HCT116 (cell line): Measurements from ENCODE around the gene FRMD3. TPM values are rescaled to one million over a fixed set of nuclear protein-coding genes. Genes with fewer than 3 reads are reported as not detected.

Experiments
- ATAC-seq: fragments of 200-7000 bp; cut with Tn5 transposase; 2 replicates; pipeline ENCODE4 v1.9.1; 2020; ENCODE audit warnings: mild to moderate bottlenecking, moderate library complexity
- BruUV-seq: library from RNA; stranded (reverse); fragments of 400-500 nt; replicated peaks from 2 replicates; lab custom pipeline; 2021; lab: Mats Ljungman, UMichigan
- CTCF ChIA-PET: fragments of 300-600 bp; sonication (Branson Sonifier 250); formaldehyde crosslinking; loops from one replicate; lab custom pipeline; 2021; ENCODE audit warnings: antibody characterized with exemption; lab: Charles Lee
- POLR2A ChIA-PET: fragments of 300-600, 350-600 bp; sonication (Branson Sonifier 250); formaldehyde crosslinking; loops from one replicate; lab custom pipeline; 2021; ENCODE audit warnings: antibody characterized with exemption; lab: Charles Lee
- RAD21 ChIA-PET, 2 experiments: fragments of 300-600 bp; sonication (Branson Sonifier 250); formaldehyde crosslinking; loops; one replicate each; lab custom pipeline; 2023; ENCODE audit warnings: low total read pairs in 2 of 2; ENCODE audit not compliant: uncharacterized antibody in 2 of 2, unreplicated experiment in 2 of 2, low non-redundant PET in 1 of 2; lab: Charles Lee
- DNase-seq: peaks from one replicate; pipeline ENCODE4 v3.0.0-alpha.2; 2010; ENCODE audit warnings: low read depth, low spot score
- H2AFZ ChIP-seq: fragments of 200-600 bp; shearing (Covaris generic), sonication (generic); 2 replicates; pipeline ENCODE4 v1.6.1; 2017; ENCODE audit warnings: low read depth, mixed run types, mixed read lengths, antibody characterized with exemption, low read length; ENCODE audit not compliant: poor library complexity, severe bottlenecking
- H3K27ac ChIP-seq: 2 replicates; pipeline ENCODE4 v1.5.1; 2012; ENCODE audit warnings: low read depth, low read length
- H3K27me3 ChIP-seq: fragments of 200-600 bp; sonication (generic); 2 replicates; pipeline ENCODE4 v1.6.1; 2016; ENCODE audit warnings: mixed run types, low read length, mixed read lengths; ENCODE audit not compliant: insufficient read depth
- H3K36me3 ChIP-seq, 2 experiments: fragments of 200-500 bp in 1 of 2; fragments of 200-600 bp in 1 of 2; sonication (Bioruptor generic) in 1 of 2; sonication (generic) in 1 of 2; 2 replicates each; pipeline versions ENCODE4 v1.5.1 to v1.6.1; 2014 to 2016; ENCODE audit warnings: low read length in 2 of 2, inconsistent platforms in 1 of 2, mixed read lengths in 1 of 2, mixed run types in 1 of 2; ENCODE audit not compliant: insufficient read depth in 2 of 2, control insufficient read depth in 1 of 2
- H3K4me1 ChIP-seq, 2 experiments: fragments of 200-600 bp in 1 of 2; sonication (generic) in 1 of 2; 2 replicates each; pipeline versions ENCODE4 v1.5.1 to v1.6.1; 2012 to 2017; ENCODE audit warnings: low read length in 2 of 2, inconsistent platforms in 1 of 2, mild to moderate bottlenecking in 1 of 2, mixed read lengths in 1 of 2, mixed run types in 1 of 2, moderate library complexity in 1 of 2; ENCODE audit not compliant: insufficient read depth in 2 of 2, control insufficient read depth in 1 of 2
- H3K4me2 ChIP-seq: fragments of 200-600 bp; sonication (generic); 2 replicates; pipeline ENCODE4 v1.6.1; 2017; ENCODE audit warnings: mixed run types, low read length, mixed read lengths
- H3K4me3 ChIP-seq, 2 experiments: fragments of 200-600 bp in 1 of 2; sonication (generic) in 1 of 2; replicated peaks in 1 of 2; 2 replicates each; pipeline ENCODE4 v1.5.1; 2011 to 2016; ENCODE audit warnings: low read length in 2 of 2, control low read depth in 1 of 2, low read depth in 1 of 2, mild to moderate bottlenecking in 1 of 2, mixed read lengths in 1 of 2, mixed run types in 1 of 2
- H3K79me2 ChIP-seq: fragments of 200-600 bp; sonication (generic); 2 replicates; pipeline ENCODE4 v1.6.1; 2017; ENCODE audit warnings: mild to moderate bottlenecking, mixed run types, low read length, moderate library complexity, mixed read lengths; ENCODE audit not compliant: insufficient read depth
- H3K9ac ChIP-seq: fragments of 200-600 bp; sonication (generic); 2 replicates; pipeline ENCODE4 v1.6.1; 2016; ENCODE audit warnings: low read length, mixed read lengths
- H3K9me2 ChIP-seq: fragments of 200-600 bp; sonication (generic), shearing (Covaris generic); 2 replicates; pipeline ENCODE4 v1.6.1; 2017; ENCODE audit warnings: mixed run types, mild to moderate bottlenecking, moderate library complexity; ENCODE audit not compliant: insufficient read depth
- H3K9me3 ChIP-seq, 2 experiments: fragments of 200-500 bp in 1 of 2; fragments of 200-600 bp in 1 of 2; sonication (Bioruptor generic) in 1 of 2; sonication (generic) in 1 of 2; 2 replicates each; pipeline ENCODE4 v1.6.1; 2014 to 2017; ENCODE audit warnings: low read length in 2 of 2, mixed read lengths in 2 of 2, inconsistent platforms in 1 of 2, low read depth in 1 of 2, mild to moderate bottlenecking in 1 of 2, mixed run types in 1 of 2, moderate library complexity in 1 of 2; ENCODE audit not compliant: control insufficient read depth in 1 of 2, insufficient read depth in 1 of 2
- H4K20me1 ChIP-seq: fragments of 200-600 bp; sonication (generic), shearing (Covaris generic); 2 replicates; pipeline ENCODE4 v1.6.1; 2017; ENCODE audit warnings: mixed run types, mild to moderate bottlenecking, moderate library complexity; ENCODE audit not compliant: insufficient read depth
- EGR1 ChIP-seq: IDR thresholded peaks from 2 replicates; pipeline ENCODE4 v1.6.1; 2012; ENCODE audit warnings: low read depth
- ELF1 ChIP-seq: IDR thresholded peaks from 2 replicates; pipeline ENCODE4 v1.6.1; 2012; ENCODE audit warnings: low read depth, borderline replicate concordance
- FOSL1 ChIP-seq: IDR thresholded peaks from 2 replicates; pipeline ENCODE4 v1.6.1; 2012; ENCODE audit warnings: low read depth
- JUND ChIP-seq: IDR thresholded peaks from 2 replicates; pipeline ENCODE4 v1.6.1; 2012
- POLR2A ChIP-seq: IDR thresholded peaks from 2 replicates; pipeline ENCODE4 v1.7.0; 2011; ENCODE audit warnings: borderline replicate concordance; ENCODE audit not compliant: insufficient read depth, insufficient read length; ENCODE audit errors: extremely low read depth
- POLR2AphosphoS5 ChIP-seq: IDR thresholded peaks from 2 replicates; pipeline ENCODE4 v1.6.1; 2011; ENCODE audit warnings: mild to moderate bottlenecking, low read depth, low read length, moderate library complexity
- SIN3A ChIP-seq: IDR thresholded peaks from 2 replicates; pipeline ENCODE4 v1.6.1; 2012; ENCODE audit warnings: low read depth
- SP1 ChIP-seq: IDR thresholded peaks from 2 replicates; pipeline ENCODE4 v1.6.1; 2012; ENCODE audit warnings: low read depth
- YY1 ChIP-seq: IDR thresholded peaks from 2 replicates; pipeline ENCODE4 v1.6.1; 2011; ENCODE audit warnings: low read length, low read depth, moderate library complexity, mild to moderate bottlenecking; ENCODE audit not compliant: insufficient replicate concordance; ENCODE audit errors: extremely low read depth
- ZFX ChIP-seq: fragments of 450-650 bp; IDR thresholded peaks from 2 replicates; pipeline ENCODE4 v1.6.1; 2017
- intact Hi-C: fragments of 100-400 bp; cut with micrococcal nuclease; formaldehyde crosslinking; loops from 2 replicates; pipeline ENCODE4 v1.10.0; 2022
- total RNA-seq: library from RNA; stranded (reverse); gene quantifications from one replicate; pipeline ENCODE4 v1.2.1, GENCODE V29; 2021; ENCODE audit not compliant: unreplicated experiment
- TF ChIP-seq, protein P1 (sequence below): IDR thresholded peaks from 2 replicates; pipeline ENCODE4 v1.6.1; 2011; ENCODE audit warnings: mild to moderate bottlenecking, low read length, moderate library complexity; ENCODE audit not compliant: insufficient replicate concordance; ENCODE audit errors: extremely low read depth
- TF ChIP-seq, protein P2 (sequence below), 3 experiments: fragments of 200-600 bp in 1 of 3; sonication (generic) in 1 of 3; IDR thresholded peaks in 2 of 3; conservative IDR thresholded peaks in 1 of 3; 2 replicates each; pipeline ENCODE4 v1.5.1; 2012 to 2017; ENCODE audit warnings: low read depth in 2 of 3, low read length in 2 of 3, antibody characterized with exemption in 1 of 3, borderline replicate concordance in 1 of 3, control low read depth in 1 of 3, mild to moderate bottlenecking in 1 of 3, mixed read lengths in 1 of 3, mixed run types in 1 of 3, moderate library complexity in 1 of 3; ENCODE audit not compliant: insufficient read depth in 1 of 3
- TF ChIP-seq, protein P3 (sequence below): IDR thresholded peaks from 2 replicates; pipeline ENCODE4 v1.6.1; 2012

FRMD3 gene
- total RNA-seq, 1 experiment from 2014 or later = 0.89 TPM

DNA sequence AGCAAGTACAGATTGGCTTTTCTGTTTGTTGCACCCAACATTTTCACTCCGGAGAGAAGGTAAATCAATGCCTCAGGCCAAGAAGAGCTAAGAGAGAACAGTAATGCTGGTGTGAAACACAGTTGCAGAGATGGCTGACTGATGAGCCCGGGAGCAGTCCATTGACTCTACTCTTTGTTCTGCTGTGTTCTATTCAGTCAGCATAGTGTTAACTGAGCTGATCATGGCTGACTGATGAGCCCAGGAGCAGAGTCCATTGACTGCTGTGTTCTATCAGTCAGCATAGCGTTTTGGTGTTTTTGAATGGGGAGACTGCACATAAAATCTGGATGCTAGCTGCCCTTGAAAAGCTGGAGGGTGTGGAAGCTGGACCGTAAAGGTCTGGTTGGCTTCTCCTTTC lies 141.4 kb downstream of the FRMD3 start:
- ChIA-PET CTCF (no interaction called here), RAD21 (no interaction called here), POLR2A (no interaction called here)
- no peaks in the 10 kb centered on the region for H3K36me3 ChIP-seq
- no peak overlapping the region for H3K27ac ChIP-seq
- intact Hi-C loops = no loop called here
- no peaks in the 10 kb centered on the region for H4K20me1 ChIP-seq
- no peak overlapping the region for H3K4me3 ChIP-seq
- H3K79me2 ChIP-seq = no peaks in the 10 kb centered on the region
- H3K27me3 ChIP-seq = peaks cover 8% of the 10 kb centered on the region; the same call in 1 of the 2 replicates
- no peaks in the 10 kb centered on the region for H3K4me1 ChIP-seq
- no peaks in the 10 kb centered on the region for H3K9me2 ChIP-seq
- no peak overlapping the region for H3K4me2 ChIP-seq
- ATAC-seq (no peak), DNase-seq (no peak)
- no peak overlapping the region for H3K9ac ChIP-seq
- H2AFZ ChIP-seq = no peak overlapping the region
- TF ChIP-seq SP1 = no peak
- TF ChIP-seq ELF1 = no peak
- TF ChIP-seq ZFX = no peak
- no peak for TF ChIP-seq SIN3A
- TF ChIP-seq YY1 = no peak
- TF ChIP-seq, protein P1, sequence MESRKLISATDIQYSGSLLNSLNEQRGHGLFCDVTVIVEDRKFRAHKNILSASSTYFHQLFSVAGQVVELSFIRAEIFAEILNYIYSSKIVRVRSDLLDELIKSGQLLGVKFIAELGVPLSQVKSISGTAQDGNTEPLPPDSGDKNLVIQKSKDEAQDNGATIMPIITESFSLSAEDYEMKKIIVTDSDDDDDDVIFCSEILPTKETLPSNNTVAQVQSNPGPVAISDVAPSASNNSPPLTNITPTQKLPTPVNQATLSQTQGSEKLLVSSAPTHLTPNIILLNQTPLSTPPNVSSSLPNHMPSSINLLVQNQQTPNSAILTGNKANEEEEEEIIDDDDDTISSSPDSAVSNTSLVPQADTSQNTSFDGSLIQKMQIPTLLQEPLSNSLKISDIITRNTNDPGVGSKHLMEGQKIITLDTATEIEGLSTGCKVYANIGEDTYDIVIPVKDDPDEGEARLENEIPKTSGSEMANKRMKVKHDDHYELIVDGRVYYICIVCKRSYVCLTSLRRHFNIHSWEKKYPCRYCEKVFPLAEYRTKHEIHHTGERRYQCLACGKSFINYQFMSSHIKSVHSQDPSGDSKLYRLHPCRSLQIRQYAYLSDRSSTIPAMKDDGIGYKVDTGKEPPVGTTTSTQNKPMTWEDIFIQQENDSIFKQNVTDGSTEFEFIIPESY = no peak
- TF ChIP-seq, protein P2, sequence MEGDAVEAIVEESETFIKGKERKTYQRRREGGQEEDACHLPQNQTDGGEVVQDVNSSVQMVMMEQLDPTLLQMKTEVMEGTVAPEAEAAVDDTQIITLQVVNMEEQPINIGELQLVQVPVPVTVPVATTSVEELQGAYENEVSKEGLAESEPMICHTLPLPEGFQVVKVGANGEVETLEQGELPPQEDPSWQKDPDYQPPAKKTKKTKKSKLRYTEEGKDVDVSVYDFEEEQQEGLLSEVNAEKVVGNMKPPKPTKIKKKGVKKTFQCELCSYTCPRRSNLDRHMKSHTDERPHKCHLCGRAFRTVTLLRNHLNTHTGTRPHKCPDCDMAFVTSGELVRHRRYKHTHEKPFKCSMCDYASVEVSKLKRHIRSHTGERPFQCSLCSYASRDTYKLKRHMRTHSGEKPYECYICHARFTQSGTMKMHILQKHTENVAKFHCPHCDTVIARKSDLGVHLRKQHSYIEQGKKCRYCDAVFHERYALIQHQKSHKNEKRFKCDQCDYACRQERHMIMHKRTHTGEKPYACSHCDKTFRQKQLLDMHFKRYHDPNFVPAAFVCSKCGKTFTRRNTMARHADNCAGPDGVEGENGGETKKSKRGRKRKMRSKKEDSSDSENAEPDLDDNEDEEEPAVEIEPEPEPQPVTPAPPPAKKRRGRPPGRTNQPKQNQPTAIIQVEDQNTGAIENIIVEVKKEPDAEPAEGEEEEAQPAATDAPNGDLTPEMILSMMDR (IDR thresholded peaks at IDR 0.05 in 2 of 3, conservative IDR thresholded peaks at IDR 0.05 in 1 of 3; ENCODE audit: borderline replicate concordance in 1 of 3, insufficient read depth in 1 of 3, low read depth in 2 of 3, low read length in 2 of 3) = no peak
- TF ChIP-seq FOSL1 = no peak
- TF ChIP-seq POLR2A = no peak
- TF ChIP-seq JUND = no peak
- no peak for TF ChIP-seq POLR2AphosphoS5
- no peak for TF ChIP-seq EGR1
- TF ChIP-seq, protein P3, sequence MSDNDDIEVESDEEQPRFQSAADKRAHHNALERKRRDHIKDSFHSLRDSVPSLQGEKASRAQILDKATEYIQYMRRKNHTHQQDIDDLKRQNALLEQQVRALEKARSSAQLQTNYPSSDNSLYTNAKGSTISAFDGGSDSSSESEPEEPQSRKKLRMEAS = no peak
- no TSS peak for BruUV-seq
- no peaks in the 10 kb centered on the region for H3K9me3 ChIP-seq
